Measurements from ENCODE around the gene LENG8. TPM values are rescaled to one million over a fixed set of nuclear protein-coding genes. Genes with fewer than 3 reads are reported as not detected.
"Not testable (repeated sequence)": the region's sequence is repeated elsewhere in the genome, so short reads cannot be mapped to it uniquely, and the experiment has no call there.

LENG8 gene
- total RNA-seq, 2 donors from 2014 or later = 139 to 171 TPM

DNA sequence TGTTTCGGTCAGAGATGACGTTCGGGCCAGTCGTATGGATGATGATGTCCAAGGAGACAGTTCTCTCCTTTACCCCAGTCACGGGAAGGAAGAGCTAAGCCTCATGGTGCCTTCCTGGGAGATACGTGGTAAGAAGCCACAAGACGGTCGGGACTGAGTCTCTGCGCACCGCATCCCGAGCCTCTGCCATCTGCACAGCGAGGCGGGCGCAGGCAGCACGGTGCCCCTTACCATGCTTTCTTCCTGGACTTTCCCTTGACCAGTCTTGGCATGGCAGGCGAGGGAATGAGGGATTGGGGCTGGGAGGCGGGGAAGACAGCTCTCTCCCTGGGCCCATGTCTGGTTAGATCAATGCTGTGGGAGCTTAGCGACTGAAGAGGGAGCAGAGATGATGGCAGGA lies 43.6 kb downstream of the LENG8 start:
- WGBS, 2 experiments (ENCODE audit: insufficient coverage in 1 of 2, insufficient read length in 1 of 2) = 50 to 82% methylated on average over 2 to 18 of the region's 18 CpGs
- Mint-ChIP-seq H3K9me3 (peaks cover 79% of the 10 kb centered on the region), H3K4me1 (no peaks in the 10 kb centered on the region), H3K36me3 (ENCODE audit: low read depth) (no peaks in the 10 kb centered on the region), H3K27ac (no peak overlapping the region), H3K4me3 (no peak overlapping the region), H3K27me3 (ENCODE audit: insufficient read depth) (no peaks in the 10 kb centered on the region)
- Histone ChIP-seq H3K9ac (ENCODE audit: extremely low read depth, low read length, poor library complexity, severe bottlenecking) (no peak overlapping the region), H3K36me3 (ENCODE audit: control insufficient read depth, insufficient read depth, low read length) (no peaks in the 10 kb centered on the region), H3K27ac (ENCODE audit: low read depth, low read length) (no peak overlapping the region), H3K27me3 (ENCODE audit: control insufficient read depth, insufficient read depth, low read length, poor library complexity, severe bottlenecking) (no peaks in the 10 kb centered on the region), H3K4me3 (ENCODE audit: low read length) (no peak overlapping the region), H3K4me1 (ENCODE audit: control insufficient read depth, insufficient read depth, low read length) (no peaks in the 10 kb centered on the region), H3K9me3 (ENCODE audit: control insufficient read depth, low read length) (no peaks in the 10 kb centered on the region)
- TF ChIP-seq, protein P1, sequence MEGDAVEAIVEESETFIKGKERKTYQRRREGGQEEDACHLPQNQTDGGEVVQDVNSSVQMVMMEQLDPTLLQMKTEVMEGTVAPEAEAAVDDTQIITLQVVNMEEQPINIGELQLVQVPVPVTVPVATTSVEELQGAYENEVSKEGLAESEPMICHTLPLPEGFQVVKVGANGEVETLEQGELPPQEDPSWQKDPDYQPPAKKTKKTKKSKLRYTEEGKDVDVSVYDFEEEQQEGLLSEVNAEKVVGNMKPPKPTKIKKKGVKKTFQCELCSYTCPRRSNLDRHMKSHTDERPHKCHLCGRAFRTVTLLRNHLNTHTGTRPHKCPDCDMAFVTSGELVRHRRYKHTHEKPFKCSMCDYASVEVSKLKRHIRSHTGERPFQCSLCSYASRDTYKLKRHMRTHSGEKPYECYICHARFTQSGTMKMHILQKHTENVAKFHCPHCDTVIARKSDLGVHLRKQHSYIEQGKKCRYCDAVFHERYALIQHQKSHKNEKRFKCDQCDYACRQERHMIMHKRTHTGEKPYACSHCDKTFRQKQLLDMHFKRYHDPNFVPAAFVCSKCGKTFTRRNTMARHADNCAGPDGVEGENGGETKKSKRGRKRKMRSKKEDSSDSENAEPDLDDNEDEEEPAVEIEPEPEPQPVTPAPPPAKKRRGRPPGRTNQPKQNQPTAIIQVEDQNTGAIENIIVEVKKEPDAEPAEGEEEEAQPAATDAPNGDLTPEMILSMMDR (conservative IDR thresholded peaks at IDR 0.05) = no peak
- DNase-seq = no peak

DNA sequence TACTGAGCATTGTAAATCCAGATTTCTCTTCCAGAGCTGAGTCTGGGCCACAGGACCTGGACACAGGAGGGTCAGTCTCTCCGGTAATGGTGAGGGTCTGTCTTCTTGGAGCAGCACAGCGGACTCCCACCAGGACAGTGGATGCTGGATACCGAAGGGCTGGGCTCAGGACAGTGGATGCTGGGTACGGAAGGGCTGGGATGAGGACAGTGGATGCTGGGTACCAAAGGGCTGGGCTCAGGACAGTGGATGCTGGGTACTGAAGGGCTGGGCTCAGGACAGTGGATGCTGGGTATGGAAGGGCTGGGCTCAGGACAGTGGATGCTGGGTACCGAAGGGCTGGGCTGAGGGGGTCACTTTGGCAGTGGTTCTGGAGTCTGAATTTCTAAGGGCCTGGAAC lies 44.1 kb downstream of the LENG8 start:
- not testable (repeated sequence) for H3K27me3 ChIP-seq (ENCODE audit: control insufficient read depth, insufficient read depth, low read length, poor library complexity, severe bottlenecking); H3K27me3 Mint-ChIP-seq (ENCODE audit: insufficient read depth); DNase-seq

GRCh38 chr19:54493967-54494585 lies 45.1 kb downstream of the LENG8 start:
- Mint-ChIP-seq H3K4me3 (no peak overlapping the region), H3K36me3 (ENCODE audit: low read depth) (no peaks in the 10 kb centered on the region), H3K27me3 (ENCODE audit: insufficient read depth) (no peaks in the 10 kb centered on the region), H3K9me3 (peaks cover 88% of the 10 kb centered on the region), H3K4me1 (no peaks in the 10 kb centered on the region), H3K27ac (no peak overlapping the region)
- H3K27me3 ChIP-seq (ENCODE audit: control insufficient read depth, insufficient read depth, low read length, poor library complexity, severe bottlenecking) = no peaks in the 10 kb centered on the region
- DNase-seq = no peak
- WGBS, 2 experiments (ENCODE audit: insufficient coverage in 1 of 2, insufficient read length in 1 of 2) = 64 to 66% methylated on average over 8 to 10 of the region's 10 CpGs
- no peak overlapping the region for H3K27ac ChIP-seq (ENCODE audit: low read depth, low read length)
- TF ChIP-seq, protein P1 (conservative IDR thresholded peaks at IDR 0.05) = no peak
- no peak overlapping the region for H3K4me3 ChIP-seq (ENCODE audit: low read length)
- H3K4me1 ChIP-seq (ENCODE audit: control insufficient read depth, insufficient read depth, low read length) = no peaks in the 10 kb centered on the region
- H3K9ac ChIP-seq (ENCODE audit: extremely low read depth, low read length, poor library complexity, severe bottlenecking) = no peak overlapping the region
- no peaks in the 10 kb centered on the region for H3K36me3 ChIP-seq (ENCODE audit: control insufficient read depth, insufficient read depth, low read length)
- no peaks in the 10 kb centered on the region for H3K9me3 ChIP-seq (ENCODE audit: control insufficient read depth, low read length)

More for the DNA sequence above, 44.1 kb downstream of the LENG8 start:
- H3K27ac Mint-ChIP-seq; H3K4me3 Mint-ChIP-seq; H3K36me3 Mint-ChIP-seq (ENCODE audit: low read depth); H3K4me1 Mint-ChIP-seq; H3K9ac ChIP-seq (ENCODE audit: extremely low read depth, low read length, poor library complexity, severe bottlenecking); H3K27ac ChIP-seq (ENCODE audit: low read depth, low read length); H3K4me1 ChIP-seq (ENCODE audit: control insufficient read depth, insufficient read depth, low read length); H3K36me3 ChIP-seq (ENCODE audit: control insufficient read depth, insufficient read depth, low read length); H3K9me3 ChIP-seq (ENCODE audit: control insufficient read depth, low read length); H3K4me3 ChIP-seq (ENCODE audit: low read length): not testable (repeated sequence)
- H3K9me3 Mint-ChIP-seq = peaks cover 82% of the 10 kb centered on the region
- WGBS, 2 experiments (ENCODE audit: insufficient coverage in 1 of 2, insufficient read length in 1 of 2) = 83 to 100% methylated on average over 1 to 5 of the region's 5 CpGs

DNA sequence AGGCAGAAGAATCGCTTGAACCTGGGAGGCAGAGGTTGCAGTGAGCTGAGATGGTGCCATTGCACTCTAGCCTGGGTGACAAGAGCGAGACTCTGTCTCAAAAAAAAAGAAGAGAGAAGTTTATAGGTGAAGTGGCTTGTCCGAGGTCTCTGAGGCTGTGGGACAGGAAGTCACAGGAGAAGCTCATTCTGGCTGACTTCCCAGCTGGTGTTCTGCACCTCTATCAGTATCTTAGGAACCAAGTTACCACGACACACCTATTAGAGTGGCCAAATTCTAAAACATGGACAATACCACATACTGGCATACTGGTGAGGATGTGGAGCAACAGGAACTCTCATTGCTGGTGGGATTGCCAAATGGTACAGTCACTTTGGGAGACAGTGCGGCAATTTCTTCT lies 46.3 kb downstream of the LENG8 start:
- not testable (repeated sequence) for H3K36me3 Mint-ChIP-seq (ENCODE audit: low read depth); H3K9ac ChIP-seq (ENCODE audit: extremely low read depth, low read length, poor library complexity, severe bottlenecking); H3K9me3 ChIP-seq (ENCODE audit: control insufficient read depth, low read length); H3K4me3 Mint-ChIP-seq; H3K27me3 ChIP-seq (ENCODE audit: control insufficient read depth, insufficient read depth, low read length, poor library complexity, severe bottlenecking); DNase-seq; H3K4me1 Mint-ChIP-seq; H3K27me3 Mint-ChIP-seq (ENCODE audit: insufficient read depth); H3K4me3 ChIP-seq (ENCODE audit: low read length); H3K4me1 ChIP-seq (ENCODE audit: control insufficient read depth, insufficient read depth, low read length); H3K27ac Mint-ChIP-seq; H3K27ac ChIP-seq (ENCODE audit: low read depth, low read length); H3K36me3 ChIP-seq (ENCODE audit: control insufficient read depth, insufficient read depth, low read length)
- H3K9me3 Mint-ChIP-seq = peaks cover 85% of the 10 kb centered on the region
- 53 to 73% methylated on average over 2 to 5 of the region's 5 CpGs for WGBS, 2 experiments (ENCODE audit: insufficient coverage in 1 of 2, insufficient read length in 1 of 2)

- H3K27me3 Mint-ChIP-seq (ENCODE audit: insufficient read depth); H3K27ac Mint-ChIP-seq; H3K36me3 Mint-ChIP-seq (ENCODE audit: low read depth); H3K4me1 ChIP-seq (ENCODE audit: control insufficient read depth, insufficient read depth, low read length); H3K4me3 ChIP-seq (ENCODE audit: low read length); H3K9ac ChIP-seq (ENCODE audit: extremely low read depth, low read length, poor library complexity, severe bottlenecking); H3K9me3 ChIP-seq (ENCODE audit: control insufficient read depth, low read length); H3K4me1 Mint-ChIP-seq; H3K4me3 Mint-ChIP-seq; DNase-seq; H3K27me3 ChIP-seq (ENCODE audit: control insufficient read depth, insufficient read depth, low read length, poor library complexity, severe bottlenecking); H3K27ac ChIP-seq (ENCODE audit: low read depth, low read length); H3K36me3 ChIP-seq (ENCODE audit: control insufficient read depth, insufficient read depth, low read length): not testable (repeated sequence)
- 73 to 77% methylated on average over 3 to 7 of the region's 15 CpGs for WGBS, 2 experiments (ENCODE audit: insufficient coverage in 1 of 2, insufficient read length in 1 of 2)
- H3K9me3 Mint-ChIP-seq = peaks cover 85% of the 10 kb centered on the region
Measured at GRCh38 chr19:54497747-54498450, 48.9 kb downstream of the LENG8 start.

- H3K4me1 Mint-ChIP-seq; DNase-seq; H3K4me3 ChIP-seq (ENCODE audit: low read length); H3K4me1 ChIP-seq (ENCODE audit: control insufficient read depth, insufficient read depth, low read length); H3K27me3 Mint-ChIP-seq (ENCODE audit: insufficient read depth); H3K9me3 ChIP-seq (ENCODE audit: control insufficient read depth, low read length); H3K4me3 Mint-ChIP-seq; H3K36me3 Mint-ChIP-seq (ENCODE audit: low read depth); H3K36me3 ChIP-seq (ENCODE audit: control insufficient read depth, insufficient read depth, low read length); H3K27ac Mint-ChIP-seq; H3K27me3 ChIP-seq (ENCODE audit: control insufficient read depth, insufficient read depth, low read length, poor library complexity, severe bottlenecking); H3K9ac ChIP-seq (ENCODE audit: extremely low read depth, low read length, poor library complexity, severe bottlenecking); H3K27ac ChIP-seq (ENCODE audit: low read depth, low read length): not testable (repeated sequence)
- WGBS, 2 experiments (ENCODE audit: insufficient coverage in 1 of 2, insufficient read length in 1 of 2) = 58 to 74% methylated on average over 4 to 7 of the region's 9 CpGs
- peaks cover 83% of the 10 kb centered on the region for H3K9me3 Mint-ChIP-seq
Measured at GRCh38 chr19:54498451-54498772, 49.4 kb downstream of the LENG8 start.
